ENCODE results near the gene CNTNAP2.

Gene CNTNAP2

GRCh38 chr7:148337246-148337965 lies 2220.8 kb downstream of the CNTNAP2 start:
- no peak for DNase-seq

- DNase-seq = no peak
Observed at GRCh38 chr7:148337995-148338747, 2221.6 kb downstream of the CNTNAP2 start.

GRCh38 chr7:148340438-148341280 lies 2224.1 kb downstream of the CNTNAP2 start:
- no peak for DNase-seq

GRCh38 chr7:148344406-148344805 lies 2227.8 kb downstream of the CNTNAP2 start:
- DNase-seq = no peak

- DNase-seq = no peak
Observed at GRCh38 chr7:148347981-148348380, 2231.4 kb downstream of the CNTNAP2 start.

- no peak for DNase-seq
Observed at GRCh38 chr7:148348466-148348865, 2231.9 kb downstream of the CNTNAP2 start.

GRCh38 chr7:148356303-148356702 lies 2239.7 kb downstream of the CNTNAP2 start:
- no peak for DNase-seq

- no peak for DNase-seq
Observed at GRCh38 chr7:148362541-148362940, 2245.9 kb downstream of the CNTNAP2 start.

GRCh38 chr7:148367731-148368475 lies 2251.3 kb downstream of the CNTNAP2 start:
- DNase-seq = no peak

- DNase-seq = no peak
Observed at GRCh38 chr7:148368562-148368961, 2252.0 kb downstream of the CNTNAP2 start.

- no peak for DNase-seq
Observed at GRCh38 chr7:148371280-148371937, 2254.8 kb downstream of the CNTNAP2 start.

GRCh38 chr7:148374396-148375259 lies 2258.0 kb downstream of the CNTNAP2 start:
- no peak for DNase-seq

- no peak for DNase-seq
Observed at GRCh38 chr7:148379677-148380076, 2263.1 kb downstream of the CNTNAP2 start.

GRCh38 chr7:148380596-148381419 lies 2264.2 kb downstream of the CNTNAP2 start:
- DNase-seq = no peak

- no peak for DNase-seq
Observed at GRCh38 chr7:148382596-148382995, 2266.0 kb downstream of the CNTNAP2 start.

GRCh38 chr7:148383651-148384050 lies 2267.1 kb downstream of the CNTNAP2 start:
- no peak for DNase-seq

GRCh38 chr7:148385009-148385682 lies 2268.5 kb downstream of the CNTNAP2 start:
- DNase-seq = no peak

GRCh38 chr7:148390381-148390780 lies 2273.8 kb downstream of the CNTNAP2 start:
- no peak for DNase-seq

- no peak for DNase-seq
Observed at GRCh38 chr7:148391591-148391990, 2275.0 kb downstream of the CNTNAP2 start.

GRCh38 chr7:148394582-148394981 lies 2278.0 kb downstream of the CNTNAP2 start:
- no peak for DNase-seq
